Neural progenitor cell (in vitro differentiated cells): ENCODE data around the gene MSL1.

Experiments
- EZH2 ChIP-seq: fragments of 200-600 bp; sonication (generic); IDR thresholded peaks from 2 replicates; pipeline ENCODE4 v1.6.1; 2017; ENCODE audit warnings: antibody characterized with exemption, mild to moderate bottlenecking, moderate library complexity
- EZH2phosphoT487 ChIP-seq: fragments of 200-600 bp; sonication (generic); IDR thresholded peaks from 2 replicates; pipeline ENCODE4 v1.6.1; 2017; ENCODE audit warnings: antibody characterized with exemption
- TF ChIP-seq, protein P1 (sequence below): fragments of 200-600 bp; sonication (generic); IDR thresholded peaks from 2 replicates; pipeline ENCODE4 v1.5.1; 2017; ENCODE audit warnings: antibody characterized with exemption, mild to moderate bottlenecking

DNA sequence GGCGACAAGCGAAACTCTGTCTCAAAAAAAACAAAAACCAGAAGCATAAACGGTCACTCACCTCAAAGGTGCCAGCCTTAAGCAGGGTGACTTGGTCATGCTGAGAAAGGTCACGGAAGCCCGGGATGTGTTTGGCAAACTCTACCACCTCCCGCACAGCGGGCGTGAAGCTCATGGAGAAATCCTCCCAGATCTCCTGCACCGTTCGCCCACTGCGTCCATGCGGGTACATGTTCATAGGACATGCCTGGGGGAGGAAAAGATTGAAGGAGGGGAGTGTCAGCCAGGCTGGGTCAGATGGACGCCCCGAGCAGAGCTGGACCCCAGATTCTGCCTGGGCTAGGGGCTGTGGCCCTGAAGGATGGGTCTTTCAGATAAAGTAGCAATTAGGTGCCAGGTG is 26.9 kb upstream of the MSL1 start:
- TF ChIP-seq, protein P1, sequence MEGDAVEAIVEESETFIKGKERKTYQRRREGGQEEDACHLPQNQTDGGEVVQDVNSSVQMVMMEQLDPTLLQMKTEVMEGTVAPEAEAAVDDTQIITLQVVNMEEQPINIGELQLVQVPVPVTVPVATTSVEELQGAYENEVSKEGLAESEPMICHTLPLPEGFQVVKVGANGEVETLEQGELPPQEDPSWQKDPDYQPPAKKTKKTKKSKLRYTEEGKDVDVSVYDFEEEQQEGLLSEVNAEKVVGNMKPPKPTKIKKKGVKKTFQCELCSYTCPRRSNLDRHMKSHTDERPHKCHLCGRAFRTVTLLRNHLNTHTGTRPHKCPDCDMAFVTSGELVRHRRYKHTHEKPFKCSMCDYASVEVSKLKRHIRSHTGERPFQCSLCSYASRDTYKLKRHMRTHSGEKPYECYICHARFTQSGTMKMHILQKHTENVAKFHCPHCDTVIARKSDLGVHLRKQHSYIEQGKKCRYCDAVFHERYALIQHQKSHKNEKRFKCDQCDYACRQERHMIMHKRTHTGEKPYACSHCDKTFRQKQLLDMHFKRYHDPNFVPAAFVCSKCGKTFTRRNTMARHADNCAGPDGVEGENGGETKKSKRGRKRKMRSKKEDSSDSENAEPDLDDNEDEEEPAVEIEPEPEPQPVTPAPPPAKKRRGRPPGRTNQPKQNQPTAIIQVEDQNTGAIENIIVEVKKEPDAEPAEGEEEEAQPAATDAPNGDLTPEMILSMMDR, result no peak
- TF ChIP-seq EZH2 (no peak), EZH2phosphoT487 (no peak)
